Caco-2 (cell line): ENCODE data around the gene MAOA. TPM values are rescaled to one million over a fixed set of nuclear protein-coding genes. Genes with fewer than 3 reads are reported as not detected.

ENCODE experiments used
- BruUV-seq: library from RNA; stranded (reverse); fragments of 400-500 nt; replicated peaks from 2 replicates; lab custom pipeline; 2021; lab: Mats Ljungman, UMichigan
- CTCF ChIA-PET: fragments of 300-600 bp; sonication (Branson Sonifier 250); formaldehyde crosslinking; loops from one replicate; lab custom pipeline; 2022; ENCODE audit warnings: antibody characterized with exemption; lab: Charles Lee
- POLR2A ChIA-PET: fragments of 300-600 bp; sonication (Branson Sonifier 250); formaldehyde crosslinking; loops from one replicate; lab custom pipeline; 2022; ENCODE audit warnings: antibody characterized with exemption; lab: Charles Lee
- DNase-seq, 2 experiments: peaks; one replicate each; pipeline versions ENCODE4 v3.0.0 to v3.0.0-alpha.2; 2020 to 2022
- H3K27me3 ChIP-seq: replicated peaks from 2 replicates; pipeline ENCODE4 v1.6.0; 2011; ENCODE audit warnings: low read length; ENCODE audit not compliant: control insufficient read depth, insufficient read depth
- H3K36me3 ChIP-seq: 2 replicates; pipeline ENCODE4 v1.5.1; 2011; ENCODE audit warnings: low read length; ENCODE audit not compliant: control insufficient read depth, insufficient read depth
- H3K4me1 ChIP-seq: fragments of 250-450 bp; sonication (Bioruptor Pico); 2 replicates; pipeline ENCODE4 v1.5.1; 2020; ENCODE audit warnings: mild to moderate bottlenecking
- H3K4me3 ChIP-seq: 2 replicates; pipeline ENCODE4 v1.5.1; 2011; ENCODE audit warnings: low read depth, mild to moderate bottlenecking, control low read depth, low read length
- H3K9me3 ChIP-seq: fragments of 250-450 bp; sonication (Bioruptor Pico); 2 replicates; pipeline ENCODE4 v1.5.1; 2020; ENCODE audit warnings: mild to moderate bottlenecking, moderate library complexity
- H3K27ac Mint-ChIP-seq: one replicate; pipeline ENCODE4 v1.8.0; 2022; ENCODE audit warnings: mixed read lengths; ENCODE audit not compliant: unreplicated experiment
- H3K27me3 Mint-ChIP-seq: one replicate; pipeline ENCODE4 v1.8.0; 2022; ENCODE audit warnings: mixed read lengths; ENCODE audit not compliant: insufficient read depth, unreplicated experiment
- H3K36me3 Mint-ChIP-seq: one replicate; pipeline ENCODE4 v1.8.0; 2022; ENCODE audit warnings: mild to moderate bottlenecking, mixed read lengths; ENCODE audit not compliant: insufficient read depth, unreplicated experiment
- H3K4me1 Mint-ChIP-seq: one replicate; pipeline ENCODE4 v1.8.0; 2022; ENCODE audit warnings: low read depth, mixed read lengths; ENCODE audit not compliant: unreplicated experiment
- H3K4me3 Mint-ChIP-seq: one replicate; pipeline ENCODE4 v1.8.0; 2022; ENCODE audit warnings: mild to moderate bottlenecking, moderate library complexity, mixed read lengths; ENCODE audit not compliant: unreplicated experiment
- H3K9me3 Mint-ChIP-seq: one replicate; pipeline ENCODE4 v1.8.0; 2022; ENCODE audit warnings: mixed read lengths; ENCODE audit not compliant: unreplicated experiment
- CTCF ChIP-seq, 2 experiments: fragments of 200-600 bp in 1 of 2; IDR thresholded peaks; 1 replicate in 1 of 2; 2 replicates in 1 of 2; pipeline versions ENCODE4 v1.5.1 to v1.8.0; 2011 to 2022; ENCODE audit warnings: antibody characterized with exemption in 1 of 2, control low read depth in 1 of 2, inconsistent platforms in 1 of 2, low read depth in 1 of 2, low read length in 1 of 2, mild to moderate bottlenecking in 1 of 2, moderate library complexity in 1 of 2; ENCODE audit not compliant: insufficient read depth in 1 of 2, severe bottlenecking in 1 of 2, unreplicated experiment in 1 of 2
- intact Hi-C: fragments of 100-400 bp; cut with micrococcal nuclease; formaldehyde crosslinking; loops from one replicate; pipeline ENCODE4 v1.10.0; 2022; ENCODE audit not compliant: unreplicated experiment
- total RNA-seq: library from RNA; stranded (reverse); gene quantifications from 2 replicates; pipeline ENCODE4 v1.2.3, GENCODE V29; 2022

MAOA gene
- total RNA-seq, 1 experiment from 2014 or later: 0.25 TPM

DNA sequence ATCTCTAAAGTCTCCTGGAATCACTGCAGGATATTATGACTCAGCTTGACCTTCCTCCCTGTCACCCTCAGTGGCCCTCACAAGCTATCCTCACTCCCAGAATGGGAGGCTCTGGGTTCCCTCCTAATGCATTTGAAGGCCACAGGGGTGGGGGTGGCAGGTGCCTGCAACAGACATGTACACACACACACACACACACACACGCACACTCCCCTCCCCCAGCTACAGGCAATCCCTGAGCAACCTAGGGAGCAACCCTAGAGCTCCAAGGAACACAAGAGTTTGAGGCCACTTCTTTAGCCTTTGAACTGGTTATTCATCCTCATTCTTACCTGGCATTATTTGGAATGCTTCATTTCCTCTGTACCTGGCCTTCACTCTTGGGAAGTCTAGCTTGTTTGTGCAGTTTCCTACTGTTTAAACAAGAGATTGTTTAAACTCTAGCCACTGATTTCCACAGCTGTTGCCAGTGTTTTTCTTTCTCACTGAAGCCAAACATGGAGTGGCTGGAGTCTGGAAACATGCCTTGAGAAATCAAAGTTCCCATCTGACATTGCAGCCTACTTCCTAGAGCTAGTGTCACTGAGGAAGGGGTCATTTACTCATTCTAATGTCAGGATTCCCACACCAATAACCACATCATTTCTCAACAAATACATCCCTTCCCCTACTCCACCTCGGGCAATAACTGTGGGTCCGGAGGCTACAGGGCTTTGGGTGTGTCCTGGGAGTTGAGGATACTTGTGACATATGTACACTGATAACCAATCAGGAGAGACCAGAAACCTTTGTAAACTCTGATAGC is 37.7 kb downstream of the MAOA start:
- BruUV-seq: no TSS peak
- Histone ChIP-seq H3K4me3 (no peak overlapping the region), H3K9me3 (no peaks in the 10 kb centered on the region), H3K27me3 (no peaks in the 10 kb centered on the region), H3K4me1 (peaks cover 25% of the 10 kb centered on the region), H3K36me3 (no peaks in the 10 kb centered on the region)
- Mint-ChIP-seq H3K9me3 (no peaks in the 10 kb centered on the region), H3K4me3 (peak overlapping the region; percentile 44), H3K27ac (peak overlapping the region; percentile 66), H3K4me1 (no peaks in the 10 kb centered on the region), H3K27me3 (no peaks in the 10 kb centered on the region), H3K36me3 (no peaks in the 10 kb centered on the region)
- TF ChIP-seq CTCF (IDR thresholded peaks at IDR 0.05; ENCODE audit: insufficient read depth in 1 of 2, low read depth in 1 of 2, low read length in 1 of 2, severe bottlenecking in 1 of 2, unreplicated experiment in 1 of 2): no peak
- DNase-seq: peak; percentile 55 to 66
- CTCF ChIA-PET: no interaction called here
- intact Hi-C loops: loop anchor here (1.0 kb wide), 2 partner anchors 8 to 129 kb away; no protein-coding TSS in a partner anchor
- POLR2A ChIA-PET: no interaction called here

- H3K4me1 ChIP-seq: peaks cover 17% of the 10 kb centered on the region
- intact Hi-C loops: no loop called here
- no peak overlapping the region for H3K27ac Mint-ChIP-seq
- no peak overlapping the region for H3K4me3 Mint-ChIP-seq
- H3K36me3 Mint-ChIP-seq: no peaks in the 10 kb centered on the region
- no peaks in the 10 kb centered on the region for H3K9me3 ChIP-seq
- H3K4me1 Mint-ChIP-seq: peaks cover 8% of the 10 kb centered on the region
- H3K9me3 Mint-ChIP-seq: no peaks in the 10 kb centered on the region
- no peak overlapping the region for H3K4me3 ChIP-seq
- H3K27me3 Mint-ChIP-seq: no peaks in the 10 kb centered on the region
- no peaks in the 10 kb centered on the region for H3K27me3 ChIP-seq
- ChIA-PET CTCF (no interaction called here), POLR2A (no interaction called here)
- no peak for TF ChIP-seq CTCF (IDR thresholded peaks at IDR 0.05; ENCODE audit: insufficient read depth in 1 of 2, low read depth in 1 of 2, low read length in 1 of 2, severe bottlenecking in 1 of 2, unreplicated experiment in 1 of 2)
- no peak for DNase-seq
- H3K36me3 ChIP-seq: no peaks in the 10 kb centered on the region
- no TSS peak for BruUV-seq
Measured at GRCh38 chrX:43699475-43699874, 43.4 kb downstream of the MAOA start.

DNA sequence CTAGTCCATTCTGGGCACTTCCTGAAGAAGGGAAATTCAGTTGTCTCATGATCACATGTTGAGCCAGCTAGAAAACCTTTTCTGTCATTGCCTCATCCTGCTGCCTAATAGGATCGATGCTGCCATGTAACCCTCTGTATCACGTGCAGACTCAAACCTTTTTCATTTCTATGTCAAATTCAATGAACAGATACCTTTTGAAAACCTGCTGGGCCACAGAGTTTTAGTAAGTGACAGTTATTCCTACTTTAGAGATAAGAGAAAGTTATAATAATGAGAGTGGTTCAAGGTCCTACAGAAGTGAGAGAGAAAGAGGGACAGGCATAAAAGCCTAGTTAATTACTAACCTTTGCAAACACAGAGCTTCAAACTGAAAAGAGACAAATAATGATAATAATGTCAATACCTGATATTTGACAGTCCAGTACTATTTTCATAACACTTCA is 46.0 kb downstream of the MAOA start:
- H3K4me3 Mint-ChIP-seq: peak overlapping the region; percentile 62
- peaks cover 8% of the 10 kb centered on the region for H3K4me1 Mint-ChIP-seq
- intact Hi-C loops: loop anchor here (1.0 to 10.0 kb wide), 2 partner anchors 8 to 47 kb away; partner anchors contain the start of gene MAOA
- H3K4me1 ChIP-seq: peaks cover 8% of the 10 kb centered on the region
- H3K9me3 Mint-ChIP-seq: no peaks in the 10 kb centered on the region
- H3K27ac Mint-ChIP-seq: peak overlapping the region; percentile 93
- DNase-seq: peak in 1 of 2 experiments; percentile 17
- H3K27me3 ChIP-seq: no peaks in the 10 kb centered on the region
- CTCF ChIA-PET: interaction anchor here (0.5 kb wide), 1 partner anchor 13 kb away, joined by 3 read pairs; no protein-coding TSS in a partner anchor
- no TSS peak for BruUV-seq
- H3K36me3 Mint-ChIP-seq: no peaks in the 10 kb centered on the region
- no peaks in the 10 kb centered on the region for H3K9me3 ChIP-seq
- no peak for TF ChIP-seq CTCF (IDR thresholded peaks at IDR 0.05; ENCODE audit: insufficient read depth in 1 of 2, low read depth in 1 of 2, low read length in 1 of 2, severe bottlenecking in 1 of 2, unreplicated experiment in 1 of 2)
- POLR2A ChIA-PET: no interaction called here
- H3K27me3 Mint-ChIP-seq: no peaks in the 10 kb centered on the region
- H3K36me3 ChIP-seq: no peaks in the 10 kb centered on the region
- no peak overlapping the region for H3K4me3 ChIP-seq
